ENCODE data around the gene PDCD6IP. TPM values are rescaled to one million over a fixed set of nuclear protein-coding genes. Genes with fewer than 3 reads are reported as not detected.

PDCD6IP gene
- total RNA-seq, 2 donors from 2014 or later, result 51.0 to 62.1 TPM

DNA sequence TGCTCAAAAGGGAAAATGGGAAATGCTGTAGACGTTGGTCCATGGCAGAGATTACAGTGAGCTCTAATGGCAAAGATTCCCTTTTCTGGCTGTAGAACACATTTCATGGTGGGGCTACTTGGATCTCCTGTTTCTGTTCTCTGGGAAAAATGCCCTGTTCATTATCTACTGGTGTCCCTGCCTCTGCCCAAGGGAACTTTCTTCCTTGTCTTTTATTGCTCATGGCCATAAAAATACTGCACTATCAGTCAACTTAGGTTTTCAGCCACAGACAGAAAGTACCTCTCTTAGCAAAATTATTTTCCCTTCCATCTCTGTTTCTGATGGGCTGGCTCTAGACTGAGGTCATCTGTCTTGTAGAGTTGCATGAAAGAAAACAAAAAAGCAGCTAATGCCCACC, 98.9 kb downstream of the PDCD6IP start:
- DNase-seq (ENCODE audit: low spot score), result no peak
- Histone ChIP-seq H3K4me3 (no peak overlapping the region), H3K27ac (no peak overlapping the region), H3K4me1 (no peaks in the 10 kb centered on the region), H3K9me3 (no peaks in the 10 kb centered on the region), H3K27me3 (no peaks in the 10 kb centered on the region), H3K36me3 (no peaks in the 10 kb centered on the region)
- TF ChIP-seq, protein P1, sequence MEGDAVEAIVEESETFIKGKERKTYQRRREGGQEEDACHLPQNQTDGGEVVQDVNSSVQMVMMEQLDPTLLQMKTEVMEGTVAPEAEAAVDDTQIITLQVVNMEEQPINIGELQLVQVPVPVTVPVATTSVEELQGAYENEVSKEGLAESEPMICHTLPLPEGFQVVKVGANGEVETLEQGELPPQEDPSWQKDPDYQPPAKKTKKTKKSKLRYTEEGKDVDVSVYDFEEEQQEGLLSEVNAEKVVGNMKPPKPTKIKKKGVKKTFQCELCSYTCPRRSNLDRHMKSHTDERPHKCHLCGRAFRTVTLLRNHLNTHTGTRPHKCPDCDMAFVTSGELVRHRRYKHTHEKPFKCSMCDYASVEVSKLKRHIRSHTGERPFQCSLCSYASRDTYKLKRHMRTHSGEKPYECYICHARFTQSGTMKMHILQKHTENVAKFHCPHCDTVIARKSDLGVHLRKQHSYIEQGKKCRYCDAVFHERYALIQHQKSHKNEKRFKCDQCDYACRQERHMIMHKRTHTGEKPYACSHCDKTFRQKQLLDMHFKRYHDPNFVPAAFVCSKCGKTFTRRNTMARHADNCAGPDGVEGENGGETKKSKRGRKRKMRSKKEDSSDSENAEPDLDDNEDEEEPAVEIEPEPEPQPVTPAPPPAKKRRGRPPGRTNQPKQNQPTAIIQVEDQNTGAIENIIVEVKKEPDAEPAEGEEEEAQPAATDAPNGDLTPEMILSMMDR (IDR thresholded peaks at IDR 0.05), result no peak

DNA sequence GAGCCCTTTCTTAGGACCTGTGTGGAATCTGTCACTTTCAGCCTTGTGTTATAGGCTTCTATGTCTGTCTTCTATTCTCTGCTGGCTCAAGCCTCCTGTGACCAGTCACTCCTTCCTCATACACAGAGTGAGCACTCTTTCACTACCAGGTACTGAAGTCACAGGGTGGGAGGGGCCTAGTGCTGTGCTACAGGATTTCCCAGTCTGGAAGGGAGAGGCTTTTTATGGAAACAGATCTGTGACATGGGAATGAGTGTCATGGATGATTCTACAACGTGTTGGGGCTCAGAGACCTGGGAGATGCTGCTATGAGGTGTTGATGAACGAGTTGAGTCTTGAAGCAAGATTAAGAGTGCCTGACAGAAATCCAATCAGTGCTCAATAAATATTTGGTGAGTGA, 100.5 kb downstream of the PDCD6IP start:
- H3K27me3 ChIP-seq, result no peaks in the 10 kb centered on the region
- no peak for DNase-seq (ENCODE audit: low spot score)
- H3K4me1 ChIP-seq, result no peaks in the 10 kb centered on the region
- H3K4me3 ChIP-seq, result no peak overlapping the region
- H3K36me3 ChIP-seq, result no peaks in the 10 kb centered on the region
- no peaks in the 10 kb centered on the region for H3K9me3 ChIP-seq
- no peak overlapping the region for H3K27ac ChIP-seq
- TF ChIP-seq, protein P1 (IDR thresholded peaks at IDR 0.05), result no peak

DNA sequence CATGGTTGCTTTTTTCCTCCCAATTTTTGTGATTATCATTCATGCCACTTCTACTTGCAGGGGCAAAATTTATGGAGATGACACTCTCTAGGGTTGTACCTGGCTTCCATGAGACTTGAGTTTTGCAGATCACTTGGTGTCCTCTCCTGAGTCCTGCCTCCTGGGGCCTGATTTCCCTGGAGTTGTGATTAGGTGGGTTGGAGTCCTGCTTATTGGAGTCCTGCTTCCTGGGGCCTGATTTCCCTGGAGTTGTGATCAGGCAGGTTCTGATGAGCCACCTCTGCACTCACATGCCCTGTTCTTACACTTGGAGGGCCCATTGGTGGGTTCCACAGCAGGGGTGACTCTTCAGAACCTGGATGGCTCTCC, 102.0 kb downstream of the PDCD6IP start:
- Histone ChIP-seq H3K36me3 (no peaks in the 10 kb centered on the region), H3K27me3 (no peaks in the 10 kb centered on the region)
- TF ChIP-seq, protein P1 (IDR thresholded peaks at IDR 0.05), result no peak

GRCh38 chr3:33900809-33901505, 102.5 kb downstream of the PDCD6IP start:
- Histone ChIP-seq H3K27ac (no peak overlapping the region), H3K4me1 (no peaks in the 10 kb centered on the region), H3K27me3 (no peaks in the 10 kb centered on the region), H3K4me3 (no peak overlapping the region), H3K36me3 (no peaks in the 10 kb centered on the region), H3K9me3 (no peaks in the 10 kb centered on the region)
- no peak for DNase-seq (ENCODE audit: low spot score)
- TF ChIP-seq, protein P1 (IDR thresholded peaks at IDR 0.05), result no peak

More for the DNA sequence above, 102.0 kb downstream of the PDCD6IP start:
- no peaks in the 10 kb centered on the region for H3K4me1 ChIP-seq
- DNase-seq (ENCODE audit: low spot score), result no peak
- H3K27ac ChIP-seq, result no peak overlapping the region
- H3K4me3 ChIP-seq, result no peak overlapping the region
- H3K9me3 ChIP-seq, result no peaks in the 10 kb centered on the region

DNA sequence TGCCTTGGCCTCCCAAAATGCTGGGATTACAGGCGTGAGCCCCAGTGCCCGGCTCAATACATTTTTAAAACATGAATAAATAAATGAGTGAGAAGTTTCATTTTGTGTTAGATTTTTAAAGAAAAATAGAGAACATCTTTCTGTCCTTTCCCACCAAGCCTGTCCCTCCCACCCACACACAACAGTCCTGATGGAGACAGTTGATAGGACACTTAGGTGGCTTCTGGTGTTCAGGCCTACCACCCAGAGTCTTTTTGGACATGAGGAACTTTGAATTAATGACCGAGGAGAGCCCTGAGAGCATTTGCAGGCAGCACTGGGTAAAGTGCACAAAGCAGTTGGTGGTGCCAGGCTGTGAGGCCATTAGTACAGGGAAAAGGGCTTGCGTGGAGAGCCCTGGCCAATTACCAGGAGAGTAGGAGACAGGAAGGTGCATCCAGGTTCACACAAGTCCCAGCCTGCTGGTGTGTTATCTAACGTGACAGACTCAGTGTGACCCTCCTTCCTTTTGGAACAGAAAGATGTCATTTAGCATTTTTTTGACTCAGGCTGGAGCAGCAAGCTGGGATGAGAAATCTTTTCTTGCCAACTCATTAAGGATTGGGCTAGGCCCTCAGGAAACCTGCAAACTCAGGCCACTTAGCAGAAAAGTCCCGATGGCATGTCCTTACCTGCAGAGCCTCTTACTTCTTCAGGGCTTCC, 103.6 kb downstream of the PDCD6IP start:
- DNase-seq (ENCODE audit: low spot score), result no peak
- H3K9me3 ChIP-seq, result no peaks in the 10 kb centered on the region
- no peaks in the 10 kb centered on the region for H3K4me1 ChIP-seq
- no peaks in the 10 kb centered on the region for H3K36me3 ChIP-seq
- TF ChIP-seq, protein P1 (IDR thresholded peaks at IDR 0.05), result no peak
- H3K27me3 ChIP-seq, result no peaks in the 10 kb centered on the region
- H3K27ac ChIP-seq, result no peak overlapping the region
- no peak overlapping the region for H3K4me3 ChIP-seq
